HCT116 (cell line): ENCODE measurements around the gene DIO3. TPM values are rescaled to one million over a fixed set of nuclear protein-coding genes. Genes with fewer than 3 reads are reported as not detected.

Experiments used
- ATAC-seq: fragments of 200-7000 bp; cut with Tn5 transposase; 2 replicates; pipeline ENCODE4 v1.9.1; 2020; ENCODE audit warnings: mild to moderate bottlenecking, moderate library complexity
- BruUV-seq: library from RNA; stranded (reverse); fragments of 400-500 nt; replicated peaks from 2 replicates; lab custom pipeline; 2021; lab: Mats Ljungman, UMichigan
- CTCF ChIA-PET: fragments of 300-600 bp; sonication (Branson Sonifier 250); formaldehyde crosslinking; loops from one replicate; lab custom pipeline; 2021; ENCODE audit warnings: antibody characterized with exemption; lab: Charles Lee
- POLR2A ChIA-PET: fragments of 300-600, 350-600 bp; sonication (Branson Sonifier 250); formaldehyde crosslinking; loops from one replicate; lab custom pipeline; 2021; ENCODE audit warnings: antibody characterized with exemption; lab: Charles Lee
- RAD21 ChIA-PET, 2 experiments: fragments of 300-600 bp; sonication (Branson Sonifier 250); formaldehyde crosslinking; loops; one replicate each; lab custom pipeline; 2023; ENCODE audit warnings: low total read pairs in 2 of 2; ENCODE audit not compliant: uncharacterized antibody in 2 of 2, unreplicated experiment in 2 of 2, low non-redundant PET in 1 of 2; lab: Charles Lee
- DNase-seq: peaks from one replicate; pipeline ENCODE4 v3.0.0-alpha.2; 2010; ENCODE audit warnings: low read depth, low spot score
- H2AFZ ChIP-seq: fragments of 200-600 bp; shearing (Covaris generic), sonication (generic); 2 replicates; pipeline ENCODE4 v1.6.1; 2017; ENCODE audit warnings: low read depth, mixed run types, mixed read lengths, antibody characterized with exemption, low read length; ENCODE audit not compliant: poor library complexity, severe bottlenecking
- H3K27ac ChIP-seq: 2 replicates; pipeline ENCODE4 v1.5.1; 2012; ENCODE audit warnings: low read depth, low read length
- H3K27me3 ChIP-seq: fragments of 200-600 bp; sonication (generic); 2 replicates; pipeline ENCODE4 v1.6.1; 2016; ENCODE audit warnings: mixed run types, low read length, mixed read lengths; ENCODE audit not compliant: insufficient read depth
- H3K36me3 ChIP-seq, 2 experiments: fragments of 200-500 bp in 1 of 2; fragments of 200-600 bp in 1 of 2; sonication (Bioruptor generic) in 1 of 2; sonication (generic) in 1 of 2; 2 replicates each; pipeline versions ENCODE4 v1.5.1 to v1.6.1; 2014 to 2016; ENCODE audit warnings: low read length in 2 of 2, inconsistent platforms in 1 of 2, mixed read lengths in 1 of 2, mixed run types in 1 of 2; ENCODE audit not compliant: insufficient read depth in 2 of 2, control insufficient read depth in 1 of 2
- H3K4me1 ChIP-seq, 2 experiments: fragments of 200-600 bp in 1 of 2; sonication (generic) in 1 of 2; 2 replicates each; pipeline versions ENCODE4 v1.5.1 to v1.6.1; 2012 to 2017; ENCODE audit warnings: low read length in 2 of 2, inconsistent platforms in 1 of 2, mild to moderate bottlenecking in 1 of 2, mixed read lengths in 1 of 2, mixed run types in 1 of 2, moderate library complexity in 1 of 2; ENCODE audit not compliant: insufficient read depth in 2 of 2, control insufficient read depth in 1 of 2
- H3K4me2 ChIP-seq: fragments of 200-600 bp; sonication (generic); 2 replicates; pipeline ENCODE4 v1.6.1; 2017; ENCODE audit warnings: mixed run types, low read length, mixed read lengths
- H3K4me3 ChIP-seq, 2 experiments: fragments of 200-600 bp in 1 of 2; sonication (generic) in 1 of 2; replicated peaks in 1 of 2; 2 replicates each; pipeline ENCODE4 v1.5.1; 2011 to 2016; ENCODE audit warnings: low read length in 2 of 2, control low read depth in 1 of 2, low read depth in 1 of 2, mild to moderate bottlenecking in 1 of 2, mixed read lengths in 1 of 2, mixed run types in 1 of 2
- H3K79me2 ChIP-seq: fragments of 200-600 bp; sonication (generic); 2 replicates; pipeline ENCODE4 v1.6.1; 2017; ENCODE audit warnings: mild to moderate bottlenecking, mixed run types, low read length, moderate library complexity, mixed read lengths; ENCODE audit not compliant: insufficient read depth
- H3K9ac ChIP-seq: fragments of 200-600 bp; sonication (generic); 2 replicates; pipeline ENCODE4 v1.6.1; 2016; ENCODE audit warnings: low read length, mixed read lengths
- H3K9me2 ChIP-seq: fragments of 200-600 bp; sonication (generic), shearing (Covaris generic); 2 replicates; pipeline ENCODE4 v1.6.1; 2017; ENCODE audit warnings: mixed run types, mild to moderate bottlenecking, moderate library complexity; ENCODE audit not compliant: insufficient read depth
- H3K9me3 ChIP-seq, 2 experiments: fragments of 200-500 bp in 1 of 2; fragments of 200-600 bp in 1 of 2; sonication (Bioruptor generic) in 1 of 2; sonication (generic) in 1 of 2; 2 replicates each; pipeline ENCODE4 v1.6.1; 2014 to 2017; ENCODE audit warnings: low read length in 2 of 2, mixed read lengths in 2 of 2, inconsistent platforms in 1 of 2, low read depth in 1 of 2, mild to moderate bottlenecking in 1 of 2, mixed run types in 1 of 2, moderate library complexity in 1 of 2; ENCODE audit not compliant: control insufficient read depth in 1 of 2, insufficient read depth in 1 of 2
- H4K20me1 ChIP-seq: fragments of 200-600 bp; sonication (generic), shearing (Covaris generic); 2 replicates; pipeline ENCODE4 v1.6.1; 2017; ENCODE audit warnings: mixed run types, mild to moderate bottlenecking, moderate library complexity; ENCODE audit not compliant: insufficient read depth
- ATF3 ChIP-seq: IDR thresholded peaks from 2 replicates; pipeline ENCODE4 v1.6.1; 2012
- CBX3 ChIP-seq: IDR thresholded peaks from 2 replicates; pipeline ENCODE4 v1.6.1; 2012; ENCODE audit warnings: low read depth
- CEBPB ChIP-seq: IDR thresholded peaks from 2 replicates; pipeline ENCODE4 v1.6.1; 2012; ENCODE audit warnings: low read depth
- CTCF ChIP-seq, 3 experiments: fragments of 200-600 bp in 1 of 3; sonication (generic) in 1 of 3; IDR thresholded peaks in 2 of 3; conservative IDR thresholded peaks in 1 of 3; 2 replicates each; pipeline ENCODE4 v1.5.1; 2012 to 2017; ENCODE audit warnings: low read depth in 2 of 3, low read length in 2 of 3, antibody characterized with exemption in 1 of 3, borderline replicate concordance in 1 of 3, control low read depth in 1 of 3, mild to moderate bottlenecking in 1 of 3, mixed read lengths in 1 of 3, mixed run types in 1 of 3, moderate library complexity in 1 of 3; ENCODE audit not compliant: insufficient read depth in 1 of 3
- ELF1 ChIP-seq: IDR thresholded peaks from 2 replicates; pipeline ENCODE4 v1.6.1; 2012; ENCODE audit warnings: low read depth, borderline replicate concordance
- EZH2 ChIP-seq: fragments of 200-600 bp; sonication (generic); IDR thresholded peaks from 2 replicates; pipeline ENCODE4 v1.6.1; 2017; ENCODE audit warnings: antibody characterized with exemption, mixed run types
- EZH2phosphoT487 ChIP-seq: fragments of 200-600 bp; IDR thresholded peaks from 2 replicates; pipeline ENCODE4 v1.6.1; 2018; ENCODE audit warnings: antibody characterized with exemption, borderline replicate concordance
- MAX ChIP-seq: IDR thresholded peaks from 2 replicates; pipeline ENCODE4 v1.6.1; 2012
- POLR2A ChIP-seq: IDR thresholded peaks from 2 replicates; pipeline ENCODE4 v1.7.0; 2011; ENCODE audit warnings: borderline replicate concordance; ENCODE audit not compliant: insufficient read depth, insufficient read length; ENCODE audit errors: extremely low read depth
- SIN3A ChIP-seq: IDR thresholded peaks from 2 replicates; pipeline ENCODE4 v1.6.1; 2012; ENCODE audit warnings: low read depth
- SP1 ChIP-seq: IDR thresholded peaks from 2 replicates; pipeline ENCODE4 v1.6.1; 2012; ENCODE audit warnings: low read depth
- TCF7L2 ChIP-seq: IDR thresholded peaks from 2 replicates; pipeline ENCODE4 v1.7.0; 2011; ENCODE audit warnings: borderline replicate concordance, inconsistent platforms; ENCODE audit not compliant: insufficient read depth, insufficient read length; ENCODE audit errors: extremely low read depth
- YY1 ChIP-seq: IDR thresholded peaks from 2 replicates; pipeline ENCODE4 v1.6.1; 2011; ENCODE audit warnings: low read length, low read depth, moderate library complexity, mild to moderate bottlenecking; ENCODE audit not compliant: insufficient replicate concordance; ENCODE audit errors: extremely low read depth
- ZFX ChIP-seq: fragments of 450-650 bp; IDR thresholded peaks from 2 replicates; pipeline ENCODE4 v1.6.1; 2017
- ZNF274 ChIP-seq: fragments of 200-500 bp; sonication (Bioruptor generic); IDR thresholded peaks from 2 replicates; pipeline ENCODE4 v1.6.1; 2014; ENCODE audit warnings: mild to moderate bottlenecking, low read depth, low read length, inconsistent platforms
- intact Hi-C: fragments of 100-400 bp; cut with micrococcal nuclease; formaldehyde crosslinking; loops from 2 replicates; pipeline ENCODE4 v1.10.0; 2022
- total RNA-seq: library from RNA; stranded (reverse); gene quantifications from one replicate; pipeline ENCODE4 v1.2.1, GENCODE V29; 2021; ENCODE audit not compliant: unreplicated experiment

The DIO3 gene
- total RNA-seq, 1 experiment from 2014 or later, result 0.34 TPM

- BruUV-seq, result no TSS peak
- Histone ChIP-seq H3K4me3 (no peak overlapping the region), H3K36me3 (no peaks in the 10 kb centered on the region), H3K9ac (no peak overlapping the region), H3K27ac (no peak overlapping the region), H4K20me1 (no peaks in the 10 kb centered on the region), H2AFZ (no peak overlapping the region), H3K9me3 (no peaks in the 10 kb centered on the region), H3K27me3 (peaks cover 4% of the 10 kb centered on the region)
- ChIA-PET CTCF (no interaction called here), POLR2A (no interaction called here)
- no peak for TF ChIP-seq ZFX
- TF ChIP-seq ZNF274, result no peak
- TF ChIP-seq CTCF (IDR thresholded peaks at IDR 0.05 in 2 of 3, conservative IDR thresholded peaks at IDR 0.05 in 1 of 3; ENCODE audit: borderline replicate concordance in 1 of 3, insufficient read depth in 1 of 3, low read depth in 2 of 3, low read length in 2 of 3), result no peak
- TF ChIP-seq TCF7L2, result no peak
- no peak for TF ChIP-seq MAX
- no peak for TF ChIP-seq CBX3
- no peak for TF ChIP-seq EZH2phosphoT487
- TF ChIP-seq ATF3, result no peak
- no peak for TF ChIP-seq SIN3A
- TF ChIP-seq ELF1, result no peak
- TF ChIP-seq CEBPB, result no peak
- no peak for TF ChIP-seq SP1
- no peak for TF ChIP-seq YY1
- TF ChIP-seq POLR2A, result no peak
- TF ChIP-seq EZH2, result no peak
- TF ChIP-seq, all 23 proteins: peak for 0
- Histone ChIP-seq H3K79me2 (no peaks in the 10 kb centered on the region), H3K4me1 (no peaks in the 10 kb centered on the region), H3K4me2 (no peak overlapping the region), H3K9me2 (no peaks in the 10 kb centered on the region)
- intact Hi-C loops, result no loop called here
- RAD21 ChIA-PET, result no interaction called here
- ATAC-seq (no peak), DNase-seq (no peak)
Observed at GRCh38 chr14:101600891-101601605, 39.8 kb downstream of the DIO3 start.
